HUDEP-2 (cell line): Measurements from ENCODE around the gene EZH2.

Source experiments
- DNase-seq, 76 experiments: peaks; one replicate each; lab custom pipeline; 2025; ENCODE audit not compliant: unreplicated experiment in 76 of 76; lab: John Stamatoyannopoulos, UW

The EZH2 gene

GRCh38 chr7:148884049-148884298 is at the start of gene EZH2:
EZH2 (minus strand) TSS chr7:148884291; CDS start chr7:148847298, 36,993 bp downstream.
- peak in 2 of 76 experiments; percentile 37 to 42 for DNase-seq

GRCh38 chr7:148931470-148931869 is 47.4 kb upstream of the EZH2 start:
- DNase-seq, result no peak

GRCh38 chr7:148930335-148930734 is 46.2 kb upstream of the EZH2 start:
- no peak for DNase-seq

GRCh38 chr7:148929176-148929575 is 45.1 kb upstream of the EZH2 start:
- no peak for DNase-seq

GRCh38 chr7:148927123-148928045 is 43.3 kb upstream of the EZH2 start:
- no peak for DNase-seq

- no peak for DNase-seq
These were observed 41.7 kb upstream of the EZH2 start for GRCh38 chr7:148925836-148926235.

- no peak for DNase-seq
These were observed 39.9 kb upstream of the EZH2 start for GRCh38 chr7:148924011-148924410.

- DNase-seq, result no peak
These were observed 37.7 kb upstream of the EZH2 start for GRCh38 chr7:148921806-148922205.

- DNase-seq, result no peak
These were observed 37.1 kb upstream of the EZH2 start for GRCh38 chr7:148921189-148921588.

- no peak for DNase-seq
These were observed 35.8 kb upstream of the EZH2 start for GRCh38 chr7:148919859-148920258.

- no peak for DNase-seq
These were observed 34.0 kb upstream of the EZH2 start for GRCh38 chr7:148918058-148918596.

- DNase-seq, result no peak
These were observed 32.1 kb upstream of the EZH2 start for GRCh38 chr7:148916186-148916585.

- no peak for DNase-seq
These were observed 31.1 kb upstream of the EZH2 start for GRCh38 chr7:148915211-148915610.

GRCh38 chr7:148914208-148914777 is 30.2 kb upstream of the EZH2 start:
- peak in 1 of 76 experiments; percentile 22 for DNase-seq

GRCh38 chr7:148912758-148913541 is 28.9 kb upstream of the EZH2 start:
- no peak for DNase-seq

GRCh38 chr7:148912151-148912550 is 28.1 kb upstream of the EZH2 start:
- DNase-seq, result no peak

GRCh38 chr7:148911626-148912025 is 27.5 kb upstream of the EZH2 start:
- no peak for DNase-seq

- DNase-seq, result no peak
These were observed 25.5 kb upstream of the EZH2 start for GRCh38 chr7:148909568-148909967.

GRCh38 chr7:148906707-148907498 is 22.8 kb upstream of the EZH2 start:
- no peak for DNase-seq

- no peak for DNase-seq
These were observed 21.1 kb upstream of the EZH2 start for GRCh38 chr7:148905093-148905666.
